SK-N-SH (cell line): Measurements from ENCODE around the gene GPR146. TPM values are rescaled to one million over a fixed set of nuclear protein-coding genes. Genes with fewer than 3 reads are reported as not detected.

ENCODE experiments used
- CTCF ChIA-PET: fragments of 300-600, 350-600 bp; formaldehyde crosslinking; extraction: SDS; loops from one replicate; lab custom pipeline; 2021; lab: Yijun Ruan, JAX
- POLR2A ChIA-PET: fragments of 350-600 bp; sonication (Branson Sonifier 250); formaldehyde crosslinking; extraction: SDS; loops from one replicate; lab custom pipeline; 2020; ENCODE audit warnings: antibody characterized with exemption, inconsistent platforms; lab: Yijun Ruan, JAX
- DNase-seq: peaks from one replicate; pipeline ENCODE4 v3.0.0; 2012
- H2AFZ ChIP-seq: fragments of 200-600 bp; sonication (generic); 2 replicates; pipeline ENCODE4 v1.8.1; 2016; ENCODE audit warnings: antibody characterized with exemption, mild to moderate bottlenecking, low read depth
- H3F3A ChIP-seq: fragments of 200-600 bp; sonication (generic); replicated peaks from 2 replicates; pipeline ENCODE3; 2016; ENCODE audit warnings: antibody characterized with exemption, mild to moderate bottlenecking; ENCODE audit not compliant: insufficient read depth
- H3K27ac ChIP-seq, 2 experiments: fragments of 200-500 bp in 1 of 2; fragments of 200-600 bp in 1 of 2; sonication (Bioruptor generic) in 1 of 2; sonication (generic), shearing (Covaris generic) in 1 of 2; 2 replicates each; pipeline versions ENCODE4 v1.5.1 to v1.6.1; 2014 to 2016; ENCODE audit warnings: low read depth in 2 of 2, inconsistent platforms in 1 of 2, low read length in 1 of 2, mild to moderate bottlenecking in 1 of 2, mixed read lengths in 1 of 2
- H3K27me3 ChIP-seq: fragments of 200-600 bp; sonication (generic), shearing (Covaris generic); 2 replicates; pipeline ENCODE4 v1.6.1; 2016; ENCODE audit warnings: mixed run types; ENCODE audit not compliant: insufficient read depth
- H3K36me3 ChIP-seq, 2 experiments: fragments of 200-500 bp in 1 of 2; fragments of 200-600 bp in 1 of 2; sonication (Bioruptor generic) in 1 of 2; sonication (generic) in 1 of 2; replicated peaks in 1 of 2; 2 replicates each; pipeline versions ENCODE3 to v1.5.1; 2014 to 2016; ENCODE audit warnings: low read length in 1 of 2, mild to moderate bottlenecking in 1 of 2; ENCODE audit not compliant: insufficient read depth in 2 of 2, control insufficient read depth in 1 of 2
- H3K4me1 ChIP-seq, 2 experiments: fragments of 200-500 bp in 1 of 2; fragments of 200-600 bp in 1 of 2; sonication (Bioruptor generic) in 1 of 2; sonication (generic), shearing (Covaris generic) in 1 of 2; 2 replicates each; pipeline versions ENCODE4 v1.5.1 to v1.6.1; 2014 to 2016; ENCODE audit warnings: low read depth in 1 of 2, low read length in 1 of 2, mixed run types in 1 of 2; ENCODE audit not compliant: insufficient read depth in 2 of 2, control insufficient read depth in 1 of 2
- H3K4me2 ChIP-seq: fragments of 200-600 bp; sonication (generic), shearing (Covaris generic); 2 replicates; pipeline ENCODE4 v1.6.1; 2017; ENCODE audit warnings: mixed run types
- H3K4me3 ChIP-seq, 2 experiments: fragments of 200-500 bp in 1 of 2; fragments of 200-600 bp in 1 of 2; sonication (Bioruptor generic) in 1 of 2; sonication (generic), shearing (Covaris generic) in 1 of 2; 2 replicates each; pipeline versions ENCODE4 v1.5.1 to v1.8.1; 2014 to 2016; ENCODE audit warnings: low read depth in 2 of 2, inconsistent platforms in 1 of 2, low read length in 1 of 2, mild to moderate bottlenecking in 1 of 2, mixed read lengths in 1 of 2, moderate library complexity in 1 of 2
- H3K79me2 ChIP-seq: fragments of 200-600 bp; sonication (generic); 2 replicates; pipeline ENCODE4 v1.8.1; 2017; ENCODE audit warnings: mild to moderate bottlenecking; ENCODE audit not compliant: insufficient read depth
- H3K9ac ChIP-seq: fragments of 200-600 bp; sonication (generic); 2 replicates; pipeline ENCODE4 v1.6.1; 2017; ENCODE audit warnings: mixed run types
- H3K9me2 ChIP-seq: fragments of 200-600 bp; sonication (generic); 2 replicates; pipeline ENCODE4 v1.6.1; 2017; ENCODE audit warnings: mixed run types
- H3K9me3 ChIP-seq: fragments of 200-600 bp; sonication (generic); 2 replicates; pipeline ENCODE4 v1.6.1; 2017; ENCODE audit warnings: mixed run types, mild to moderate bottlenecking, moderate library complexity
- H4K20me1 ChIP-seq: fragments of 200-600 bp; sonication (generic); 2 replicates; pipeline ENCODE4 v1.6.1; 2017; ENCODE audit warnings: mild to moderate bottlenecking, mixed run types; ENCODE audit not compliant: insufficient read depth
- EP300 ChIP-seq, 2 experiments: IDR thresholded peaks; 2 replicates each; pipeline versions ENCODE4 v1.4.0 to v1.6.1; 2012; ENCODE audit warnings: borderline replicate concordance in 1 of 2, low read depth in 1 of 2, low read length in 1 of 2
- EZH2phosphoT487 ChIP-seq: fragments of 200-600 bp; sonication (generic); IDR thresholded peaks from 2 replicates; pipeline ENCODE4 v1.6.1; 2017; ENCODE audit warnings: low read depth, mixed run types, mild to moderate bottlenecking, antibody characterized with exemption, moderate library complexity, borderline replicate concordance
- FOSL2 ChIP-seq: IDR thresholded peaks from 2 replicates; pipeline ENCODE4 v1.4.0; 2012; ENCODE audit warnings: low read depth, mild to moderate bottlenecking, moderate library complexity, borderline replicate concordance
- FOXJ3 ChIP-seq: sonication (generic); formaldehyde crosslinking; IDR thresholded peaks from 2 replicates; pipeline ENCODE4 v1.5.1; 2020; ENCODE audit warnings: mild to moderate bottlenecking, missing genetic modification reagents
- MEF2A ChIP-seq: IDR thresholded peaks from 2 replicates; pipeline ENCODE4 v1.4.0; 2012; ENCODE audit warnings: low read depth, borderline replicate concordance
- NRF1 ChIP-seq: IDR thresholded peaks from 2 replicates; pipeline ENCODE4 v1.6.1; 2012; ENCODE audit warnings: low read depth, mild to moderate bottlenecking, low read length
- POLR2AphosphoS5 ChIP-seq: IDR thresholded peaks from 2 replicates; pipeline ENCODE4 v1.6.1; 2012; ENCODE audit warnings: low read depth, low read length
- RCOR1 ChIP-seq: fragments of 150-350 bp; IDR thresholded peaks from 2 replicates; pipeline ENCODE4 v1.6.1; 2017; ENCODE audit warnings: antibody characterized with exemption, low read length
- RFX5 ChIP-seq: IDR thresholded peaks from 2 replicates; pipeline ENCODE4 v1.6.1; 2012; ENCODE audit warnings: mild to moderate bottlenecking, improper control_type of control experiment, low read length
- SIN3A ChIP-seq: IDR thresholded peaks from 2 replicates; pipeline ENCODE4 v1.6.1; 2012; ENCODE audit warnings: low read depth, mild to moderate bottlenecking, low read length, moderate library complexity, borderline replicate concordance
- TAF1 ChIP-seq: IDR thresholded peaks from 2 replicates; pipeline ENCODE4 v1.6.1; 2012; ENCODE audit warnings: low read depth, mild to moderate bottlenecking, low read length, moderate library complexity, borderline replicate concordance
- TEAD4 ChIP-seq: IDR thresholded peaks from 2 replicates; pipeline ENCODE4 v1.4.0; 2012; ENCODE audit warnings: mild to moderate bottlenecking, borderline replicate concordance; ENCODE audit not compliant: insufficient read depth
- WGBS: methylation state at CpG from one replicate; pipeline ENCODE4 v1.1.6; 2017; ENCODE audit warnings: low lambda C conversion rate; 5-methylcytosine and 5-hydroxymethylcytosine counted together
- polyA plus RNA-seq, 3 experiments: library from polyadenylated mRNA; depleted of rRNA; stranded (reverse); fragments of >200 nt; gene quantifications; 2 replicates each; pipeline ENCODE4 v1.2.3, GENCODE V29; 2012
- TF ChIP-seq, protein P1 (sequence below): fragments of 150-350 bp; IDR thresholded peaks from 2 replicates; pipeline ENCODE4 v1.6.1; 2016; ENCODE audit warnings: mild to moderate bottlenecking, low read depth, low read length
- TF ChIP-seq, protein P2 (sequence below): IDR thresholded peaks from 2 replicates; pipeline ENCODE4 v1.4.0; 2012; ENCODE audit warnings: low read depth
- TF ChIP-seq, protein P3 (sequence below): fragments of 200-600 bp; sonication (generic); IDR thresholded peaks from 2 replicates; pipeline ENCODE4 v1.6.1; 2017; ENCODE audit warnings: antibody characterized with exemption, mild to moderate bottlenecking, moderate library complexity
- TF ChIP-seq, protein P4 (sequence below): fragments of 150-350 bp; IDR thresholded peaks from 2 replicates; pipeline ENCODE4 v1.6.1; 2017; ENCODE audit warnings: antibody characterized with exemption, low read length, low read depth, borderline replicate concordance
- TF ChIP-seq, protein P5 (sequence below): IDR thresholded peaks from 2 replicates; pipeline ENCODE4; 2012

The GPR146 gene
- polyA plus RNA-seq, 1 of the 3 experiments (the other 2 are of a cell fraction) = 1.4 TPM

DNA sequence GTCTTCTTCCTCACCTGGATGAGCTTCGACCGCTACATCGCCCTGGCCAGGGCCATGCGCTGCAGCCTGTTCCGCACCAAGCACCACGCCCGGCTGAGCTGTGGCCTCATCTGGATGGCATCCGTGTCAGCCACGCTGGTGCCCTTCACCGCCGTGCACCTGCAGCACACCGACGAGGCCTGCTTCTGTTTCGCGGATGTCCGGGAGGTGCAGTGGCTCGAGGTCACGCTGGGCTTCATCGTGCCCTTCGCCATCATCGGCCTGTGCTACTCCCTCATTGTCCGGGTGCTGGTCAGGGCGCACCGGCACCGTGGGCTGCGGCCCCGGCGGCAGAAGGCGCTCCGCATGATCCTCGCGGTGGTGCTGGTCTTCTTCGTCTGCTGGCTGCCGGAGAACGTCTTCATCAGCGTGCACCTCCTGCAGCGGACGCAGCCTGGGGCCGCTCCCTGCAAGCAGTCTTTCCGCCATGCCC, 47.9 kb downstream of the GPR146 start:
- Histone ChIP-seq H3K9me3 (no peaks in the 10 kb centered on the region), H3K9me2 (no peaks in the 10 kb centered on the region), H4K20me1 (peaks cover 20% of the 10 kb centered on the region), H3F3A (peaks cover 15% of the 10 kb centered on the region), H3K4me1 (peaks cover 23 to 44% of the 10 kb centered on the region in 2 experiments), H3K27ac (no peak overlapping the region), H3K36me3 (peaks cover 0 to 24% of the 10 kb centered on the region in 2 experiments), H3K27me3 (no peaks in the 10 kb centered on the region), H3K9ac (no peak overlapping the region), H3K79me2 (peaks cover 34% of the 10 kb centered on the region; the same call in 1 of the 2 replicates), H3K4me3 (no peak overlapping the region), H3K4me2 (no peak overlapping the region), H2AFZ (no peak overlapping the region)
- TF ChIP-seq FOXJ3 (no peak), TEAD4 (no peak), FOSL2 (no peak), NRF1 (no peak), SIN3A (no peak), RCOR1 (no peak), EP300 (IDR thresholded peaks at IDR 0.05; ENCODE audit: borderline replicate concordance in 1 of 2, low read depth in 1 of 2, low read length in 1 of 2) (no peak), POLR2AphosphoS5 (no peak), EZH2phosphoT487 (no peak), TAF1 (no peak), RFX5 (no peak), MEF2A (no peak)
- TF ChIP-seq, protein P1, sequence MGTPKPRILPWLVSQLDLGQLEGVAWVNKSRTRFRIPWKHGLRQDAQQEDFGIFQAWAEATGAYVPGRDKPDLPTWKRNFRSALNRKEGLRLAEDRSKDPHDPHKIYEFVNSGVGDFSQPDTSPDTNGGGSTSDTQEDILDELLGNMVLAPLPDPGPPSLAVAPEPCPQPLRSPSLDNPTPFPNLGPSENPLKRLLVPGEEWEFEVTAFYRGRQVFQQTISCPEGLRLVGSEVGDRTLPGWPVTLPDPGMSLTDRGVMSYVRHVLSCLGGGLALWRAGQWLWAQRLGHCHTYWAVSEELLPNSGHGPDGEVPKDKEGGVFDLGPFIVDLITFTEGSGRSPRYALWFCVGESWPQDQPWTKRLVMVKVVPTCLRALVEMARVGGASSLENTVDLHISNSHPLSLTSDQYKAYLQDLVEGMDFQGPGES = no peak
- TF ChIP-seq, protein P2, sequence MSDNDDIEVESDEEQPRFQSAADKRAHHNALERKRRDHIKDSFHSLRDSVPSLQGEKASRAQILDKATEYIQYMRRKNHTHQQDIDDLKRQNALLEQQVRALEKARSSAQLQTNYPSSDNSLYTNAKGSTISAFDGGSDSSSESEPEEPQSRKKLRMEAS = no peak
- TF ChIP-seq, protein P3, sequence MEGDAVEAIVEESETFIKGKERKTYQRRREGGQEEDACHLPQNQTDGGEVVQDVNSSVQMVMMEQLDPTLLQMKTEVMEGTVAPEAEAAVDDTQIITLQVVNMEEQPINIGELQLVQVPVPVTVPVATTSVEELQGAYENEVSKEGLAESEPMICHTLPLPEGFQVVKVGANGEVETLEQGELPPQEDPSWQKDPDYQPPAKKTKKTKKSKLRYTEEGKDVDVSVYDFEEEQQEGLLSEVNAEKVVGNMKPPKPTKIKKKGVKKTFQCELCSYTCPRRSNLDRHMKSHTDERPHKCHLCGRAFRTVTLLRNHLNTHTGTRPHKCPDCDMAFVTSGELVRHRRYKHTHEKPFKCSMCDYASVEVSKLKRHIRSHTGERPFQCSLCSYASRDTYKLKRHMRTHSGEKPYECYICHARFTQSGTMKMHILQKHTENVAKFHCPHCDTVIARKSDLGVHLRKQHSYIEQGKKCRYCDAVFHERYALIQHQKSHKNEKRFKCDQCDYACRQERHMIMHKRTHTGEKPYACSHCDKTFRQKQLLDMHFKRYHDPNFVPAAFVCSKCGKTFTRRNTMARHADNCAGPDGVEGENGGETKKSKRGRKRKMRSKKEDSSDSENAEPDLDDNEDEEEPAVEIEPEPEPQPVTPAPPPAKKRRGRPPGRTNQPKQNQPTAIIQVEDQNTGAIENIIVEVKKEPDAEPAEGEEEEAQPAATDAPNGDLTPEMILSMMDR = no peak
- TF ChIP-seq, protein P4, sequence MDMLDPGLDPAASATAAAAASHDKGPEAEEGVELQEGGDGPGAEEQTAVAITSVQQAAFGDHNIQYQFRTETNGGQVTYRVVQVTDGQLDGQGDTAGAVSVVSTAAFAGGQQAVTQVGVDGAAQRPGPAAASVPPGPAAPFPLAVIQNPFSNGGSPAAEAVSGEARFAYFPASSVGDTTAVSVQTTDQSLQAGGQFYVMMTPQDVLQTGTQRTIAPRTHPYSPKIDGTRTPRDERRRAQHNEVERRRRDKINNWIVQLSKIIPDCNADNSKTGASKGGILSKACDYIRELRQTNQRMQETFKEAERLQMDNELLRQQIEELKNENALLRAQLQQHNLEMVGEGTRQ = no peak
- TF ChIP-seq, protein P5, sequence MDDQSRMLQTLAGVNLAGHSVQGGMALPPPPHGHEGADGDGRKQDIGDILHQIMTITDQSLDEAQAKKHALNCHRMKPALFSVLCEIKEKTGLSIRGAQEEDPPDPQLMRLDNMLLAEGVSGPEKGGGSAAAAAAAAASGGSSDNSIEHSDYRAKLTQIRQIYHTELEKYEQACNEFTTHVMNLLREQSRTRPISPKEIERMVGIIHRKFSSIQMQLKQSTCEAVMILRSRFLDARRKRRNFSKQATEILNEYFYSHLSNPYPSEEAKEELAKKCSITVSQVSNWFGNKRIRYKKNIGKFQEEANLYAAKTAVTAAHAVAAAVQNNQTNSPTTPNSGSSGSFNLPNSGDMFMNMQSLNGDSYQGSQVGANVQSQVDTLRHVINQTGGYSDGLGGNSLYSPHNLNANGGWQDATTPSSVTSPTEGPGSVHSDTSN = no peak
- WGBS = 96% methylated on average over 39 of the region's 40 CpGs
- CTCF ChIA-PET = interaction anchor here (1.2 to 8.0 kb wide), 7 partner anchors 11 to 98 kb away, joined by 3 to 114 read pairs (median 4); partner anchors contain the start of gene GPR146
- DNase-seq = no peak
- POLR2A ChIA-PET = no interaction called here
